ENCODE data around the gene HIPK4. TPM values are rescaled to one million over a fixed set of nuclear protein-coding genes. Genes with fewer than 3 reads are reported as not detected.

The HIPK4 gene
- total and polyA plus RNA-seq, 2 experiments from 2014 or later, result 0.21 to 0.52 TPM

DNA sequence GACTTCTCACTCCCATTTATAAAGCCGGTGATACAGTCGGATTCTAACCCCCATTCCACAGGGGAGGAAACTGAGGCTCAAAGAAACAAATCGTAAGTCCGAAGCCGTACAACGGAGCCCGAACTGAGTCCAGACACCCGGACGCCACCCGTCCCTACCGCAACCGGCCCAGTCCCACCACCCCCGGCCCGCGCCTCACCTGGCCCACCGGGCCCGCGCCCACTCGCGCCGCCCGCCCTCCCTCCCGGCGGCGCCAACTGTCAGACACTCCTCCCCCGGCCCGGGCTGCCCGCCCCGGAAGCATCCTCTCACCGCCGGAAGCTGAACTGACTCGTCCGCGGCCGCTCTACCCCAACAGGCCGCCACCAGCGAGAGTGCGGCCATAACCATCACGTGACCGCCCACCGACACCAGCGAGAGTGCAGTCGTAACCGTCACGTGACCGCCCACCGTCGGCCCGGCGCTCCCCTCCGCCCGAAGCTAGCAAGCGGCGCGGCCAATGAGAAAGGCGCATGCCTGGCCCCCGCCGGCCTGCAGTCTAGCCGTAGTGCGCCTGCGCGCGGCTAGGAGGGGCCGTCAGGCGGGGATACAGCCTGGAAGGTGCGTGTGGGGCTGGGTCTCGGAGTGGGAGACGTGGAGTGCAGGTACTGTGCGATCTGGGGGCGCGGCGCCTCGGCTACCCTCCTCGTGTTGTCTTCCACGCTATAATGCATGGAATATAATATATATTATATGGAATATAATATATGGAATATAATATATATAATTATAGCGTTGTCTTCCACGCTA lies 41.7 kb downstream of the HIPK4 start, which contains the start of the genes C19orf47 and PLD3 (continued):
- TF ChIP-seq, protein P1, sequence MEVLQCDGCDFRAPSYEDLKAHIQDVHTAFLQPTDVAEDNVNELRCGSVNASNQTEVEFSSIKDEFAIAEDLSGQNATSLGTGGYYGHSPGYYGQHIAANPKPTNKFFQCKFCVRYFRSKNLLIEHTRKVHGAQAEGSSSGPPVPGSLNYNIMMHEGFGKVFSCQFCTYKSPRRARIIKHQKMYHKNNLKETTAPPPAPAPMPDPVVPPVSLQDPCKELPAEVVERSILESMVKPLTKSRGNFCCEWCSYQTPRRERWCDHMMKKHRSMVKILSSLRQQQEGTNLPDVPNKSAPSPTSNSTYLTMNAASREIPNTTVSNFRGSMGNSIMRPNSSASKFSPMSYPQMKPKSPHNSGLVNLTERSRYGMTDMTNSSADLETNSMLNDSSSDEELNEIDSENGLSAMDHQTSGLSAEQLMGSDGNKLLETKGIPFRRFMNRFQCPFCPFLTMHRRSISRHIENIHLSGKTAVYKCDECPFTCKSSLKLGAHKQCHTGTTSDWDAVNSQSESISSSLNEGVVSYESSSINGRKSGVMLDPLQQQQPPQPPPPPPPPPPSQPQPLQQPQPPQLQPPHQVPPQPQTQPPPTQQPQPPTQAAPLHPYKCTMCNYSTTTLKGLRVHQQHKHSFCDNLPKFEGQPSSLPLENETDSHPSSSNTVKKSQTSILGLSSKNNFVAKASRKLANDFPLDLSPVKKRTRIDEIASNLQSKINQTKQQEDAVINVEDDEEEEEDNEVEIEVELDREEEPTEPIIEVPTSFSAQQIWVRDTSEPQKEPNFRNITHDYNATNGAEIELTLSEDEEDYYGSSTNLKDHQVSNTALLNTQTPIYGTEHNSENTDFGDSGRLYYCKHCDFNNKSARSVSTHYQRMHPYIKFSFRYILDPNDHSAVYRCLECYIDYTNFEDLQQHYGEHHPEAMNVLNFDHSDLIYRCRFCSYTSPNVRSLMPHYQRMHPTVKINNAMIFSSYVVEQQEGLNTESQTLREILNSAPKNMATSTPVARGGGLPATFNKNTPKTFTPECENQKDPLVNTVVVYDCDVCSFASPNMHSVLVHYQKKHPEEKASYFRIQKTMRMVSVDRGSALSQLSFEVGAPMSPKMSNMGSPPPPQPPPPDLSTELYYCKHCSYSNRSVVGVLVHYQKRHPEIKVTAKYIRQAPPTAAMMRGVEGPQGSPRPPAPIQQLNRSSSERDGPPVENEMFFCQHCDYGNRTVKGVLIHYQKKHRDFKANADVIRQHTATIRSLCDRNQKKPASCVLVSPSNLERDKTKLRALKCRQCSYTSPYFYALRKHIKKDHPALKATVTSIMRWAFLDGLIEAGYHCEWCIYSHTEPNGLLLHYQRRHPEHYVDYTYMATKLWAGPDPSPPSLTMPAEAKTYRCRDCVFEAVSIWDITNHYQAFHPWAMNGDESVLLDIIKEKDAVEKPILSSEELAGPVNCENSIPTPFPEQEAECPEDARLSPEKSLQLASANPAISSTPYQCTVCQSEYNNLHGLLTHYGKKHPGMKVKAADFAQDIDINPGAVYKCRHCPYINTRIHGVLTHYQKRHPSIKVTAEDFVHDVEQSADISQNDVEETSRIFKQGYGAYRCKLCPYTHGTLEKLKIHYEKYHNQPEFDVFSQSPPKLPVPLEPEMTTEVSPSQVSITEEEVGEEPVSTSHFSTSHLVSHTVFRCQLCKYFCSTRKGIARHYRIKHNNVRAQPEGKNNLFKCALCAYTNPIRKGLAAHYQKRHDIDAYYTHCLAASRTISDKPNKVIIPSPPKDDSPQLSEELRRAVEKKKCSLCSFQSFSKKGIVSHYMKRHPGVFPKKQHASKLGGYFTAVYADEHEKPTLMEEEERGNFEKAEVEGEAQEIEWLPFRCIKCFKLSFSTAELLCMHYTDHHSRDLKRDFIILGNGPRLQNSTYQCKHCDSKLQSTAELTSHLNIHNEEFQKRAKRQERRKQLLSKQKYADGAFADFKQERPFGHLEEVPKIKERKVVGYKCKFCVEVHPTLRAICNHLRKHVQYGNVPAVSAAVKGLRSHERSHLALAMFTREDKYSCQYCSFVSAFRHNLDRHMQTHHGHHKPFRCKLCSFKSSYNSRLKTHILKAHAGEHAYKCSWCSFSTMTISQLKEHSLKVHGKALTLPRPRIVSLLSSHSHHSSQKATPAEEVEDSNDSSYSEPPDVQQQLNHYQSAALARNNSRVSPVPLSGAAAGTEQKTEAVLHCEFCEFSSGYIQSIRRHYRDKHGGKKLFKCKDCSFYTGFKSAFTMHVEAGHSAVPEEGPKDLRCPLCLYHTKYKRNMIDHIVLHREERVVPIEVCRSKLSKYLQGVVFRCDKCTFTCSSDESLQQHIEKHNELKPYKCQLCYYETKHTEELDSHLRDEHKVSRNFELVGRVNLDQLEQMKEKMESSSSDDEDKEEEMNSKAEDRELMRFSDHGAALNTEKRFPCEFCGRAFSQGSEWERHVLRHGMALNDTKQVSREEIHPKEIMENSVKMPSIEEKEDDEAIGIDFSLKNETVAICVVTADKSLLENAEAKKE (CRISPR knock-in tag; IDR thresholded peaks at IDR 0.05), result no peak
- no peak for TF ChIP-seq ZNF331 (CRISPR knock-in tag; IDR thresholded peaks at IDR 0.05; ENCODE audit: low read depth)
- TF ChIP-seq, protein P2, sequence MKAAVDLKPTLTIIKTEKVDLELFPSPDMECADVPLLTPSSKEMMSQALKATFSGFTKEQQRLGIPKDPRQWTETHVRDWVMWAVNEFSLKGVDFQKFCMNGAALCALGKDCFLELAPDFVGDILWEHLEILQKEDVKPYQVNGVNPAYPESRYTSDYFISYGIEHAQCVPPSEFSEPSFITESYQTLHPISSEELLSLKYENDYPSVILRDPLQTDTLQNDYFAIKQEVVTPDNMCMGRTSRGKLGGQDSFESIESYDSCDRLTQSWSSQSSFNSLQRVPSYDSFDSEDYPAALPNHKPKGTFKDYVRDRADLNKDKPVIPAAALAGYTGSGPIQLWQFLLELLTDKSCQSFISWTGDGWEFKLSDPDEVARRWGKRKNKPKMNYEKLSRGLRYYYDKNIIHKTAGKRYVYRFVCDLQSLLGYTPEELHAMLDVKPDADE (IDR thresholded peaks at IDR 0.05), result peak; percentile 84

DNA sequence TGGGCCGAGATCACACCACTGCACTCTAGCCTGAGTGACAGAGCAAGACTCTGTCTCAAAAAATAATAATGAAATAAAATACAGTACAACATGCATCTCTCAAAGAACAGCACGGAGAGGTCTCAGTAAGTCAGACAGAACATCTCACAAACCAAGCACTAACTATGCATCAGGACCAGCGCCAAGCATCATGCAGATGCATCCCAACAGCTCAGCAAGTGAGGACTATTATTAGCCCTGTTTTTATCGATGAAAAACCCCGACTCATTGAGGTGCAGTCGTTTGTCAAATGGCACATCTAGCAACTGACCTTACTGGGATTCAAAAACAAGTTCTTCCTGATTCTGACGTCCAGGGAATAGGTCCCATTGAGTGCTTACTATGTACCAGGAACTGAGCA lies 45.6 kb downstream of the HIPK4 start:
- Histone ChIP-seq H3F3A (replicated peaks; ENCODE audit: low read depth) (no peaks in the 10 kb centered on the region), H3K4me1 (ENCODE audit: insufficient read depth) (no peaks in the 10 kb centered on the region), H3K4me3 (no peak overlapping the region), H3K36me3 (ENCODE audit: insufficient read depth) (no peaks in the 10 kb centered on the region), H2AFZ (no peak overlapping the region), H3K79me2 (replicated peaks; ENCODE audit: insufficient read depth) (peaks cover 25% of the 10 kb centered on the region), H3K27me3 (ENCODE audit: insufficient read depth) (no peaks in the 10 kb centered on the region), H3K27ac (ENCODE audit: low read depth) (no peak overlapping the region), H3K4me2 (no peak overlapping the region), H4K20me1 (replicated peaks; ENCODE audit: insufficient read depth) (0 out of 2 replicates have a peak, but pooled peaks cover 4% of the 10 kb centered on the region), H3K9me2 (ENCODE audit: insufficient read depth) (no peaks in the 10 kb centered on the region)
- Mint-ChIP-seq H3K4me3 (no peak overlapping the region), H3K9me3 (no peaks in the 10 kb centered on the region; the same call in 2 of the 3 replicates), H3K36me3 (ENCODE audit: low read depth) (peaks cover 5% of the 10 kb centered on the region; the same call in 2 of the 3 replicates), H3K27me3 (ENCODE audit: insufficient read depth, low read depth, poor library complexity) (peaks cover 5% of the 10 kb centered on the region), H3K27ac (no peak overlapping the region), H3K4me1 (peaks cover 7% of the 10 kb centered on the region; the same call in 2 of the 3 replicates)
- no peak for DNase-seq (ENCODE audit: low spot score)
- ATAC-seq, result no peak
- TF ChIP-seq EZH2phosphoT487 (IDR thresholded peaks at IDR 0.05; ENCODE audit: unreplicated experiment), result no peak
- no peak for TF ChIP-seq STAT1 (IDR thresholded peaks at IDR 0.05; ENCODE audit: unreplicated experiment)
- TF ChIP-seq JUNB (IDR thresholded peaks at IDR 0.05; ENCODE audit: unreplicated experiment), result no peak
- no peak for TF ChIP-seq ZNF331 (CRISPR knock-in tag; IDR thresholded peaks at IDR 0.05; ENCODE audit: low read depth)
- TF ChIP-seq ZNF114 (CRISPR knock-in tag; IDR thresholded peaks at IDR 0.05), result no peak
- TF ChIP-seq, protein P2 (IDR thresholded peaks at IDR 0.05), result no peak
- TF ChIP-seq CREB1 (CRISPR knock-in tag; IDR thresholded peaks at IDR 0.05; ENCODE audit: low read depth), result no peak
- no peak for TF ChIP-seq EZH2 (IDR thresholded peaks at IDR 0.05; ENCODE audit: low read depth, unreplicated experiment)
- TF ChIP-seq, protein P3, sequence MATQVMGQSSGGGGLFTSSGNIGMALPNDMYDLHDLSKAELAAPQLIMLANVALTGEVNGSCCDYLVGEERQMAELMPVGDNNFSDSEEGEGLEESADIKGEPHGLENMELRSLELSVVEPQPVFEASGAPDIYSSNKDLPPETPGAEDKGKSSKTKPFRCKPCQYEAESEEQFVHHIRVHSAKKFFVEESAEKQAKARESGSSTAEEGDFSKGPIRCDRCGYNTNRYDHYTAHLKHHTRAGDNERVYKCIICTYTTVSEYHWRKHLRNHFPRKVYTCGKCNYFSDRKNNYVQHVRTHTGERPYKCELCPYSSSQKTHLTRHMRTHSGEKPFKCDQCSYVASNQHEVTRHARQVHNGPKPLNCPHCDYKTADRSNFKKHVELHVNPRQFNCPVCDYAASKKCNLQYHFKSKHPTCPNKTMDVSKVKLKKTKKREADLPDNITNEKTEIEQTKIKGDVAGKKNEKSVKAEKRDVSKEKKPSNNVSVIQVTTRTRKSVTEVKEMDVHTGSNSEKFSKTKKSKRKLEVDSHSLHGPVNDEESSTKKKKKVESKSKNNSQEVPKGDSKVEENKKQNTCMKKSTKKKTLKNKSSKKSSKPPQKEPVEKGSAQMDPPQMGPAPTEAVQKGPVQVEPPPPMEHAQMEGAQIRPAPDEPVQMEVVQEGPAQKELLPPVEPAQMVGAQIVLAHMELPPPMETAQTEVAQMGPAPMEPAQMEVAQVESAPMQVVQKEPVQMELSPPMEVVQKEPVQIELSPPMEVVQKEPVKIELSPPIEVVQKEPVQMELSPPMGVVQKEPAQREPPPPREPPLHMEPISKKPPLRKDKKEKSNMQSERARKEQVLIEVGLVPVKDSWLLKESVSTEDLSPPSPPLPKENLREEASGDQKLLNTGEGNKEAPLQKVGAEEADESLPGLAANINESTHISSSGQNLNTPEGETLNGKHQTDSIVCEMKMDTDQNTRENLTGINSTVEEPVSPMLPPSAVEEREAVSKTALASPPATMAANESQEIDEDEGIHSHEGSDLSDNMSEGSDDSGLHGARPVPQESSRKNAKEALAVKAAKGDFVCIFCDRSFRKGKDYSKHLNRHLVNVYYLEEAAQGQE (IDR thresholded peaks at IDR 0.05; ENCODE audit: unreplicated experiment), result no peak
